ENCODE data around the gene RPRD2.

DNA sequence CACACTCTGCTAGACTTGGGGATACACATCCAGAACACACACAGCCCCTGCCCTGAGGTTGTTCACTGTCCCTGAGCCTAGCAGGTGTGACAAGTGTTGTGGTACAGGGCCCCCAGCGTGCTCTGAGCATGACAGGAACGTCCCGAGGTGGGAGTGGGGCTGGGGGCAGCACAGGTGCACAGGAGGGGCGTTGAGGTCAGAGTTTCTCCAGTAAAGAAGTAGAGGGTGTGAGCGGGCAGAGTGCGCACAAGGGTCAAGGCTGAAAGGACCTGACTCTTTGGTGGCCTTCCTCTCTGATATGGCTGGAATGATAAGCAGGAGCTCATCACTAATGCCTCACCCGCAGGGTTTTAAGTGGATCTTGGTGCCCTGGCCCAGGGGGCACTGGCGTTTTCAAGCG, 150.3 kb downstream of the RPRD2 start:
- TF ChIP-seq CTCF (IDR thresholded peaks at IDR 0.05) (no peak), POLR2AphosphoS5 (IDR thresholded peaks at IDR 0.05) (no peak), POLR2A (IDR thresholded peaks at IDR 0.05) (no peak), EP300 (IDR thresholded peaks at IDR 0.05) (no peak)
